RWPE2 (cell line): ENCODE data around the gene CACNB2.

Source experiments
- ATAC-seq: fragments of 200-7000 bp; cut with Tn5 transposase; 3 replicates; pipeline ENCODE4 v1.9.1; 2021; ENCODE audit warnings: low read depth
- DNase-seq: peaks from one replicate; pipeline ENCODE4 v3.0.0-alpha.2; 2020; ENCODE audit warnings: low spot score
- H3K27ac ChIP-seq: fragments of 450-650 bp; 2 replicates; pipeline ENCODE4 v1.5.1; 2017; ENCODE audit warnings: mild to moderate bottlenecking; ENCODE audit not compliant: poor library complexity, severe bottlenecking
- H3K27me3 ChIP-seq: fragments of 250-450 bp; sonication (Bioruptor Pico); 2 replicates; pipeline ENCODE4 v1.5.1; 2021; ENCODE audit warnings: mild to moderate bottlenecking, moderate library complexity; ENCODE audit not compliant: insufficient read depth, poor library complexity, severe bottlenecking
- H3K36me3 ChIP-seq: fragments of 250-450 bp; sonication (Bioruptor Pico); 2 replicates; pipeline ENCODE4 v1.5.1; 2020; ENCODE audit warnings: low read depth, mild to moderate bottlenecking, moderate library complexity
- H3K4me1 ChIP-seq: fragments of 250-450 bp; sonication (Bioruptor Pico); 2 replicates; pipeline ENCODE4 v1.5.1; 2021; ENCODE audit warnings: mild to moderate bottlenecking, moderate library complexity; ENCODE audit not compliant: insufficient read depth, poor library complexity, severe bottlenecking
- H3K4me3 ChIP-seq: fragments of 250-450 bp; sonication (Bioruptor Pico); 2 replicates; pipeline ENCODE4 v1.5.1; 2021; ENCODE audit warnings: mild to moderate bottlenecking, moderate library complexity; ENCODE audit not compliant: severe bottlenecking
- H3K9me3 ChIP-seq: fragments of 250-450 bp; sonication (Bioruptor Pico); 2 replicates; pipeline ENCODE4 v1.5.1; 2021; ENCODE audit warnings: mild to moderate bottlenecking, moderate library complexity; ENCODE audit not compliant: severe bottlenecking
- CTCF ChIP-seq: fragments of 450-650 bp; IDR thresholded peaks from one replicate; pipeline ENCODE4 v1.5.1; 2017; ENCODE audit warnings: mild to moderate bottlenecking, moderate library complexity; ENCODE audit not compliant: poor library complexity, severe bottlenecking

The CACNB2 gene

DNA sequence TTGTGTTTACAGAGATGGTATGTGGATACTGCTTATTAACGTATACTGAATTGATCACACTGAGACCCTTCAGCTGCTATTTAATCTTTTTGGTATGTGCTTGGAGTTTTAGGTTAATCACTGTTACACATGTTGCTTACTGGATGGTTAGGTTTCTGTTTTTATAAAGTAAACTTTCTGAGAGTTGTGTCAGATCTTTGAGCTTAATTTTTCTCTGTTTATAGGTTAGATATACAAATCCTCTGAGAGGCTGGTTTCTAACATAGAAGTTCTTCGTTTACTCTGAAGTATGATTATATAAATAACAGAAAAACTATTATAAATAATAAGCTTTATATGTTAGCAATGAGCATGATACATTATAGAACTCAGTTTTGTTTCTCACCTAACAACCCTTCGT, 388.1 kb downstream of the CACNB2 start:
- Histone ChIP-seq H3K9me3 (no peaks in the 10 kb centered on the region), H3K27ac (no peak overlapping the region), H3K36me3 (no peaks in the 10 kb centered on the region), H3K4me3 (no peak overlapping the region), H3K4me1 (no peaks in the 10 kb centered on the region), H3K27me3 (no peaks in the 10 kb centered on the region)
- no peak for TF ChIP-seq CTCF
- DNase-seq (no peak), ATAC-seq (no peak)

- no peak overlapping the region for H3K4me3 ChIP-seq
- ATAC-seq (no peak), DNase-seq (no peak)
- no peaks in the 10 kb centered on the region for H3K27me3 ChIP-seq
- H3K9me3 ChIP-seq: no peaks in the 10 kb centered on the region
- H3K4me1 ChIP-seq: no peaks in the 10 kb centered on the region
- no peaks in the 10 kb centered on the region for H3K36me3 ChIP-seq
- no peak overlapping the region for H3K27ac ChIP-seq
- no peak for TF ChIP-seq CTCF
Observed at GRCh38 chr10:18532881-18533535, 392.8 kb downstream of the CACNB2 start.

- Histone ChIP-seq H3K27ac (no peak overlapping the region), H3K4me3 (no peak overlapping the region), H3K36me3 (no peaks in the 10 kb centered on the region), H3K4me1 (no peaks in the 10 kb centered on the region), H3K27me3 (no peaks in the 10 kb centered on the region), H3K9me3 (no peaks in the 10 kb centered on the region)
- ATAC-seq (no peak), DNase-seq (no peak)
- TF ChIP-seq CTCF: no peak
Observed at GRCh38 chr10:18533896-18534295, 393.7 kb downstream of the CACNB2 start.

DNA sequence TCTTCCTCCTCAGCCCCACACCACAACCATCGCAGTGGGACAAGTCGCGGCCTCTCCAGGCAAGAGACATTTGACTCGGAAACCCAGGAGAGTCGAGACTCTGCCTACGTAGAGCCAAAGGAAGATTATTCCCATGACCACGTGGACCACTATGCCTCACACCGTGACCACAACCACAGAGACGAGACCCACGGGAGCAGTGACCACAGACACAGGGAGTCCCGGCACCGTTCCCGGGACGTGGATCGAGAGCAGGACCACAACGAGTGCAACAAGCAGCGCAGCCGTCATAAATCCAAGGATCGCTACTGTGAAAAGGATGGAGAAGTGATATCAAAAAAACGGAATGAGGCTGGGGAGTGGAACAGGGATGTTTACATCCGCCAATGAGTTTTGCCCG, 399.1 kb downstream of the CACNB2 start:
- H3K27me3 ChIP-seq: no peaks in the 10 kb centered on the region
- no peak overlapping the region for H3K4me3 ChIP-seq
- no peaks in the 10 kb centered on the region for H3K9me3 ChIP-seq
- no peak for DNase-seq
- no peak for TF ChIP-seq CTCF
- no peaks in the 10 kb centered on the region for H3K4me1 ChIP-seq
- ATAC-seq: no peak
- H3K36me3 ChIP-seq: peaks cover 20% of the 10 kb centered on the region
- no peak overlapping the region for H3K27ac ChIP-seq

- TF ChIP-seq CTCF: no peak
- no peak for DNase-seq
- no peak for ATAC-seq
- no peaks in the 10 kb centered on the region for H3K9me3 ChIP-seq
- no peak overlapping the region for H3K4me3 ChIP-seq
- peaks cover 22% of the 10 kb centered on the region for H3K36me3 ChIP-seq
- no peaks in the 10 kb centered on the region for H3K27me3 ChIP-seq
- no peaks in the 10 kb centered on the region for H3K4me1 ChIP-seq
- no peak overlapping the region for H3K27ac ChIP-seq
Observed at GRCh38 chr10:18540195-18540594, 400.0 kb downstream of the CACNB2 start.
